ENCODE results near the gene B3GAT3.

DNA sequence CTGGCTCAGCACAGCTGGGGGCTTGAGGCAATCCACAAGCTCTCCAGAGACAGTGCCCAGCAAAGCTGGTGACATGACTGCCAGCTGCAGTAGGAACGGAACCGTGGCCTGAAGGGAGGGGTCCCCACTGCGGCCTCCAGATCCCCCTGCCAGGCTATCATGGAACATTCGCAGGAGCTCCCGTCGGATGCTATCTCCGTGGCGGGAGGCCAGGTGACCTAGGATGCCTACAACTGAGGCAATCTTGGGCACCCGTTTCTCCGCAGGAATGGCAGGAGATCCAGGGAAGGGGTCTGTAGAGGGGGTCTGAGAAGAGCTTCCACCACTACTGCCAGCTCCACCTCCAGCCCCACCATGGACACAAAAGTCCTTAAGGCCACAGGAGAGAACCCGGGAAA is 27.2 kb upstream of the B3GAT3 start:
- TF ChIP-seq, protein P1, sequence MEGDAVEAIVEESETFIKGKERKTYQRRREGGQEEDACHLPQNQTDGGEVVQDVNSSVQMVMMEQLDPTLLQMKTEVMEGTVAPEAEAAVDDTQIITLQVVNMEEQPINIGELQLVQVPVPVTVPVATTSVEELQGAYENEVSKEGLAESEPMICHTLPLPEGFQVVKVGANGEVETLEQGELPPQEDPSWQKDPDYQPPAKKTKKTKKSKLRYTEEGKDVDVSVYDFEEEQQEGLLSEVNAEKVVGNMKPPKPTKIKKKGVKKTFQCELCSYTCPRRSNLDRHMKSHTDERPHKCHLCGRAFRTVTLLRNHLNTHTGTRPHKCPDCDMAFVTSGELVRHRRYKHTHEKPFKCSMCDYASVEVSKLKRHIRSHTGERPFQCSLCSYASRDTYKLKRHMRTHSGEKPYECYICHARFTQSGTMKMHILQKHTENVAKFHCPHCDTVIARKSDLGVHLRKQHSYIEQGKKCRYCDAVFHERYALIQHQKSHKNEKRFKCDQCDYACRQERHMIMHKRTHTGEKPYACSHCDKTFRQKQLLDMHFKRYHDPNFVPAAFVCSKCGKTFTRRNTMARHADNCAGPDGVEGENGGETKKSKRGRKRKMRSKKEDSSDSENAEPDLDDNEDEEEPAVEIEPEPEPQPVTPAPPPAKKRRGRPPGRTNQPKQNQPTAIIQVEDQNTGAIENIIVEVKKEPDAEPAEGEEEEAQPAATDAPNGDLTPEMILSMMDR (IDR thresholded peaks at IDR 0.05) = no peak
- TF ChIP-seq POLR2AphosphoS5 (IDR thresholded peaks at IDR 0.05) = no peak
- no peak for TF ChIP-seq POLR2A (IDR thresholded peaks at IDR 0.05)
- TF ChIP-seq EP300 (IDR thresholded peaks at IDR 0.05) = no peak
